HL-60 (cell line): ENCODE results near the gene GIT2.

Experiments used
- DNase-seq, 2 experiments: peaks; one replicate each; pipeline ENCODE4 v3.0.0-alpha.2; 2010 to 2020; ENCODE audit warnings: low read depth in 1 of 2, low spot score in 1 of 2
- H3K27ac ChIP-seq: fragments of 250-450 bp; sonication (Bioruptor Pico); replicated peaks from 2 replicates; pipeline ENCODE4 v1.5.1; 2020; ENCODE audit warnings: mild to moderate bottlenecking, moderate library complexity
- H3K27me3 ChIP-seq: fragments of 250-450 bp; sonication (Bioruptor Pico); 2 replicates; pipeline ENCODE4 v1.5.1; 2021; ENCODE audit warnings: mild to moderate bottlenecking, moderate library complexity; ENCODE audit not compliant: insufficient read depth, poor library complexity, severe bottlenecking
- H3K4me3 ChIP-seq: replicated peaks from 2 replicates; pipeline ENCODE4 v1.5.1; 2011; ENCODE audit warnings: mild to moderate bottlenecking, control low read depth, low read length; ENCODE audit not compliant: insufficient read depth
- GABPA ChIP-seq: IDR thresholded peaks from 2 replicates; pipeline ENCODE4 v1.6.1; 2012; ENCODE audit warnings: low read depth
- POLR2AphosphoS5 ChIP-seq: IDR thresholded peaks from 2 replicates; pipeline ENCODE4 v1.6.1; 2012; ENCODE audit warnings: low read depth
- REST ChIP-seq: IDR thresholded peaks from 2 replicates; pipeline ENCODE4 v1.6.1; 2012; ENCODE audit warnings: low read depth; ENCODE audit not compliant: insufficient replicate concordance
- SPI1 ChIP-seq: IDR thresholded peaks from 2 replicates; pipeline ENCODE4 v1.6.1; 2012; ENCODE audit warnings: low read depth, mild to moderate bottlenecking, borderline replicate concordance
- TF ChIP-seq, protein P1 (sequence below): IDR thresholded peaks from one replicate; pipeline ENCODE4 v1.5.1; 2011; ENCODE audit warnings: low read length, control low read depth, inconsistent platforms; ENCODE audit not compliant: insufficient read depth

GIT2 gene

GRCh38 chr12:110002676-110003515 lies 6.7 kb upstream of the GIT2 start:
- DNase-seq, result no peak
- Histone ChIP-seq H3K27me3 (no peaks in the 10 kb centered on the region), H3K4me3 (no peak overlapping the region), H3K27ac (no peak overlapping the region)
- TF ChIP-seq, protein P1, sequence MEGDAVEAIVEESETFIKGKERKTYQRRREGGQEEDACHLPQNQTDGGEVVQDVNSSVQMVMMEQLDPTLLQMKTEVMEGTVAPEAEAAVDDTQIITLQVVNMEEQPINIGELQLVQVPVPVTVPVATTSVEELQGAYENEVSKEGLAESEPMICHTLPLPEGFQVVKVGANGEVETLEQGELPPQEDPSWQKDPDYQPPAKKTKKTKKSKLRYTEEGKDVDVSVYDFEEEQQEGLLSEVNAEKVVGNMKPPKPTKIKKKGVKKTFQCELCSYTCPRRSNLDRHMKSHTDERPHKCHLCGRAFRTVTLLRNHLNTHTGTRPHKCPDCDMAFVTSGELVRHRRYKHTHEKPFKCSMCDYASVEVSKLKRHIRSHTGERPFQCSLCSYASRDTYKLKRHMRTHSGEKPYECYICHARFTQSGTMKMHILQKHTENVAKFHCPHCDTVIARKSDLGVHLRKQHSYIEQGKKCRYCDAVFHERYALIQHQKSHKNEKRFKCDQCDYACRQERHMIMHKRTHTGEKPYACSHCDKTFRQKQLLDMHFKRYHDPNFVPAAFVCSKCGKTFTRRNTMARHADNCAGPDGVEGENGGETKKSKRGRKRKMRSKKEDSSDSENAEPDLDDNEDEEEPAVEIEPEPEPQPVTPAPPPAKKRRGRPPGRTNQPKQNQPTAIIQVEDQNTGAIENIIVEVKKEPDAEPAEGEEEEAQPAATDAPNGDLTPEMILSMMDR, result no peak
- TF ChIP-seq POLR2AphosphoS5, result no peak
- TF ChIP-seq REST, result no peak
- no peak for TF ChIP-seq GABPA
- TF ChIP-seq SPI1, result no peak

DNA sequence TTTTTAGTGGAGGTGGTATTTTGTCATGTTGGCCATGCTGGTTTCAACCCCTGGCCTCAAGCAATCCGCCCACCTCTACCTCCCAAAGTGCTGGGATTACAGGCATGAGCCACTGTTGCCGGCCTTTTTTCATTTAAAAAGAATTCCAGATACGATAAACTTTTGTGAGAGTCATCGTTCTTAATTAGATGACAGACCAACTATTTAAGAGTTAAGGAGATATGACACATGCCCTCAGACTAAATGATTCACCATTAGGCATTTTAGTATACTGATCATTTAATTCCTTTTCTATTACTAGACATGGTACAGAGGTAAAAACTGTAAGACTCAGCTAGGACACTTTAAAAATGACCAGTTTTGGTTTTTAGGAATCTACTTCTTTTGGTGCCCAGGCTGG lies 5.4 kb upstream of the GIT2 start:
- no peak overlapping the region for H3K4me3 ChIP-seq
- no peak for DNase-seq

More for the DNA sequence above, 5.4 kb upstream of the GIT2 start:
- TF ChIP-seq GABPA, result no peak
- TF ChIP-seq POLR2AphosphoS5, result no peak
- no peak for TF ChIP-seq SPI1
- TF ChIP-seq, protein P1, result no peak
- no peak for TF ChIP-seq REST
- Histone ChIP-seq H3K27ac (no peak overlapping the region), H3K27me3 (no peaks in the 10 kb centered on the region)
